NCI-H748 treated with DMSO at 0.1 percent for 48 hours (cell line): ENCODE data around the gene UPP1.
"Not testable (repeated sequence)": the region's sequence is repeated elsewhere in the genome, so short reads cannot be mapped to it uniquely, and the experiment has no call there.

Source experiments
- DNase-seq: peaks from one replicate; lab custom pipeline; 2025; lab: John Stamatoyannopoulos, UW

UPP1 gene

GRCh38 chr7:48089046-48090003 lies at the start of gene UPP1:
UPP1 (plus strand) TSS chr7:48089265; CDS start chr7:48094784, 5,519 bp downstream.
- DNase-seq = peak; percentile 54

- no peak for DNase-seq
These were observed 48.0 kb upstream of the UPP1 start for GRCh38 chr7:48040944-48041652.

GRCh38 chr7:48041653-48041970 lies 47.5 kb upstream of the UPP1 start:
- no peak for DNase-seq

- no peak for DNase-seq
These were observed 46.8 kb upstream of the UPP1 start for GRCh38 chr7:48042216-48042615.

- DNase-seq = no peak
These were observed 46.4 kb upstream of the UPP1 start for GRCh38 chr7:48042636-48043035.

GRCh38 chr7:48045195-48045765 lies 43.8 kb upstream of the UPP1 start:
- no peak for DNase-seq

- DNase-seq = no peak
These were observed 42.6 kb upstream of the UPP1 start for GRCh38 chr7:48046458-48046857.

GRCh38 chr7:48048113-48048512 lies 41.0 kb upstream of the UPP1 start:
- no peak for DNase-seq

- DNase-seq = no peak
These were observed 39.2 kb upstream of the UPP1 start for GRCh38 chr7:48049850-48050249.

GRCh38 chr7:48052748-48053147 lies 36.3 kb upstream of the UPP1 start:
- no peak for DNase-seq

GRCh38 chr7:48053736-48054135 lies 35.3 kb upstream of the UPP1 start:
- DNase-seq = no peak

- DNase-seq = no peak
These were observed 30.1 kb upstream of the UPP1 start for GRCh38 chr7:48058990-48059389.

GRCh38 chr7:48059706-48060105 lies 29.4 kb upstream of the UPP1 start:
- no peak for DNase-seq

- DNase-seq = no peak
These were observed 25.1 kb upstream of the UPP1 start for GRCh38 chr7:48063985-48064384.

- DNase-seq = no peak
These were observed 21.6 kb upstream of the UPP1 start for GRCh38 chr7:48067475-48067874.

- no peak for DNase-seq
These were observed 14.8 kb upstream of the UPP1 start for GRCh38 chr7:48074204-48074654.

- DNase-seq = no peak
These were observed 11.6 kb upstream of the UPP1 start for GRCh38 chr7:48077423-48077822.

GRCh38 chr7:48078470-48078869 lies 10.6 kb upstream of the UPP1 start:
- no peak for DNase-seq

GRCh38 chr7:48082378-48082777 lies 6.7 kb upstream of the UPP1 start:
- DNase-seq = not testable (repeated sequence)

GRCh38 chr7:48083114-48083830 lies 5.8 kb upstream of the UPP1 start:
- DNase-seq = no peak

- DNase-seq = no peak
These were observed 4.2 kb upstream of the UPP1 start for GRCh38 chr7:48084727-48085432.

GRCh38 chr7:48085433-48085791 lies 3.7 kb upstream of the UPP1 start:
- no peak for DNase-seq
